ENCODE data around the gene EIF2B4. TPM values are rescaled to one million over a fixed set of nuclear protein-coding genes. Genes with fewer than 3 reads are reported as not detected.
A peak's percentile ranks its signal among the peaks of the same experiment; 100 is the strongest.

Gene EIF2B4
- total RNA-seq, 2 donors from 2014 or later, result 46.9 to 51.8 TPM

DNA sequence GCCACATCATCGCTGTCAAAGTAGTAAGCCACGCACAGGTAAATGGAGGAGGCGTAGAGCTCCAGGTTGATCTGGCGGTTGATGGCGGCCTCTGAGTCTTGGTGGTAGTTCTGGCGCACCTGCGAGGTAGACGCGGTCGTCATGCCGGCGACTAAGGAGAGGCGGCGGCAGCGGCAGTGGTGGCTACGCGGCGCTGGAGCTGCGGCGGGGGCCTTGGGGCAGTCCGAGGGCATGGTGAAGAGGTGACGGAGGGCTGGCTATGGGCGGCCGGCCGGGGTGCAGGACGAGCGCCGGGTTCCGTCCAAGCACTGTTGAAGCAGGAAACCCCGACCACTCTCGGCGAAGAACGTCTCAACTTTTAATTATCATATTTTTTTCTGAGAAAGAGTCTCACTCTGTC, 23.1 kb upstream of the EIF2B4 start:
- Histone ChIP-seq H3K27ac (no peak overlapping the region), H3K4me3 (no peak overlapping the region), H3K4me1 (replicated peaks) (no peaks in the 10 kb centered on the region), H3K27me3 (replicated peaks; ENCODE audit: insufficient read depth) (no peaks in the 10 kb centered on the region), H3K9me3 (no peaks in the 10 kb centered on the region), H3K36me3 (no peaks in the 10 kb centered on the region)
- WGBS, result 97% methylated on average over 33 of the region's 33 CpGs
- TF ChIP-seq, protein P1, sequence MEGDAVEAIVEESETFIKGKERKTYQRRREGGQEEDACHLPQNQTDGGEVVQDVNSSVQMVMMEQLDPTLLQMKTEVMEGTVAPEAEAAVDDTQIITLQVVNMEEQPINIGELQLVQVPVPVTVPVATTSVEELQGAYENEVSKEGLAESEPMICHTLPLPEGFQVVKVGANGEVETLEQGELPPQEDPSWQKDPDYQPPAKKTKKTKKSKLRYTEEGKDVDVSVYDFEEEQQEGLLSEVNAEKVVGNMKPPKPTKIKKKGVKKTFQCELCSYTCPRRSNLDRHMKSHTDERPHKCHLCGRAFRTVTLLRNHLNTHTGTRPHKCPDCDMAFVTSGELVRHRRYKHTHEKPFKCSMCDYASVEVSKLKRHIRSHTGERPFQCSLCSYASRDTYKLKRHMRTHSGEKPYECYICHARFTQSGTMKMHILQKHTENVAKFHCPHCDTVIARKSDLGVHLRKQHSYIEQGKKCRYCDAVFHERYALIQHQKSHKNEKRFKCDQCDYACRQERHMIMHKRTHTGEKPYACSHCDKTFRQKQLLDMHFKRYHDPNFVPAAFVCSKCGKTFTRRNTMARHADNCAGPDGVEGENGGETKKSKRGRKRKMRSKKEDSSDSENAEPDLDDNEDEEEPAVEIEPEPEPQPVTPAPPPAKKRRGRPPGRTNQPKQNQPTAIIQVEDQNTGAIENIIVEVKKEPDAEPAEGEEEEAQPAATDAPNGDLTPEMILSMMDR (IDR thresholded peaks at IDR 0.05), result no peak
- TF ChIP-seq POLR2A (IDR thresholded peaks at IDR 0.05), result no peak
- no peak for TF ChIP-seq POLR2AphosphoS5 (IDR thresholded peaks at IDR 0.05)
- no peak for DNase-seq (ENCODE audit: low spot score)
- intact Hi-C loops (cut with DNase I), result no loop called here

DNA sequence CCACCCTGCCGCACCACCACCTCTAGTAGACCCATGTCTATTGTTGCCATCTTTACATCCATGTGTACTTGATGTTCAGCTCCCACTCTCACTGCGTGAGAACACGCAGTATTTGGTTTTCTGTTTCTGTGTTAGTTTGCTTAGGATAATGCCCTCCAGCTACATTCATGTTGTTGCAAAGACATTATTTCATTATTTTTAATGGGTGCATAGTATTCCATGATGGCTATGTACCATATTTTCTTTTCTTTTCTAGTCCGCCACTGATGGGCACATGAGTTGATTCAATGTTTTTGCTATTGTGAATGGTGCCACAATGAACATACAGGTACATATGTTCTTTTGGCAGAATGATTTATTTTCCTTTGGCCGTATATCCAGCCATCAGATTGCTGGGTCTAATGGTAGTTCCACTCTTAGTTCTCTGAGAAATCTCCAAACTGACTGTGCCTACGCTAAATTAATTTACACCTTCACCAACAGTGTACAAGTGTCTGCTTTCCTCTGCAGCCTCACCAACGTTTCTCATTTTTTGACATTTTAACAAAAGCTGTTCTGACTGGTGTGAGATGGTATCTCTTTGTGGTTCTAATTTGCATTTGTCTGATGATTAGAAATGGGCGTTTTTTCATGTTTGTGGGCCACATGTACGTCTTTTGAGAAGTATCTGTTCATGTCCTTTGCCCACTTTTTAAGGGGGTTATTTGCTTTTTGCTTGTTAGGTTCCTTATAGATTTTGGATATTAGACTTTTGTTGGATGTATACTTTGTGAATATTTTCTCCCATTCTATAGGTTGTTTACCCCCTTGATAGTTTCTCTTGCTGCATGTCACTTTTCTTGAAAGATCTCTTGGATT, 20.9 kb upstream of the EIF2B4 start:
- Histone ChIP-seq H3K4me1 (replicated peaks) (no peaks in the 10 kb centered on the region), H3K9me3 (no peaks in the 10 kb centered on the region), H3K4me3 (no peak overlapping the region), H3K36me3 (no peaks in the 10 kb centered on the region), H3K27ac (no peak overlapping the region), H3K27me3 (replicated peaks; ENCODE audit: insufficient read depth) (no peaks in the 10 kb centered on the region)
- intact Hi-C loops (cut with DNase I), result no loop called here
- 95% methylated on average over 9 of the region's 9 CpGs for WGBS
- no peak for TF ChIP-seq POLR2AphosphoS5 (IDR thresholded peaks at IDR 0.05)
- no peak for TF ChIP-seq POLR2A (IDR thresholded peaks at IDR 0.05)
- TF ChIP-seq, protein P1 (IDR thresholded peaks at IDR 0.05), result no peak
- DNase-seq (ENCODE audit: low spot score), result no peak

DNA sequence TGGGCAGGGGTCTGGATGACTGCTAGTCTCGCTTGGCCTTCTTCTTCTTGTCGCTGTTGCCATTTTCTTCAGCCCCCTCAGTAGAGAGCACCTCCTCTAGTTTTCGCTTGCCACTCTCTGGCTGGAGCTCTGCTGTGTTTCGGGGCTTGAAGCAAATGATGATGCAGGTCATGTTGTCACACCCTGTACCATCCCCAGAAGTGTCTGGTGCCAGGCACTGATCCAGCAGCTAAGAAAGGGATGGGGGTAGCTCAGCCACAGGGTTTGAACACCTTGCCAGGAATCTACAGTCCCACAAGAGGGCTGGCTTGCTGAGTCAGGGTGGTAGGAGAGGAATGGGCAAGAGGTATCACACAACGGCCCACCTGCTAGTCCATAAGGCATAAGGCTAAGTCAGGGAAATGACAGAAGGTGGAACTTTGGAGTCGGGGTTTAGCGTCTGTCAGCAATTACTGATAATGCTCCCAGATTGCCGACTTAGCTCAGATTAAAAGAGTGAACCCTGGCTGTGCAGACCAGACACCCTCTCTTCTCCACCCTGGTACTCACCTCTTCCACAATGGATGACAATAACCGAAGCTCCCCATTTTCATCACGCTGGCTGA, 11.5 kb upstream of the EIF2B4 start:
- TF ChIP-seq POLR2AphosphoS5 (IDR thresholded peaks at IDR 0.05) (no peak), POLR2A (IDR thresholded peaks at IDR 0.05) (no peak)
- TF ChIP-seq, protein P1 (IDR thresholded peaks at IDR 0.05), result no peak
- H3K4me3 ChIP-seq, result peak overlapping the region in 1 of 2 donors; percentile 95
- peaks cover 4 to 6% of the 10 kb centered on the region in 2 donors for H3K36me3 ChIP-seq
- no peaks in the 10 kb centered on the region for H3K27me3 ChIP-seq (replicated peaks; ENCODE audit: insufficient read depth)
- H3K4me1 ChIP-seq (replicated peaks), result peaks cover 5% of the 10 kb centered on the region
- WGBS, result 92% methylated on average over 10 of the region's 10 CpGs
- H3K27ac ChIP-seq, result peak overlapping the region; percentile 91
- intact Hi-C loops (cut with DNase I), result no loop called here
- no peak for DNase-seq (ENCODE audit: low spot score)
- H3K9me3 ChIP-seq, result no peaks in the 10 kb centered on the region

DNA sequence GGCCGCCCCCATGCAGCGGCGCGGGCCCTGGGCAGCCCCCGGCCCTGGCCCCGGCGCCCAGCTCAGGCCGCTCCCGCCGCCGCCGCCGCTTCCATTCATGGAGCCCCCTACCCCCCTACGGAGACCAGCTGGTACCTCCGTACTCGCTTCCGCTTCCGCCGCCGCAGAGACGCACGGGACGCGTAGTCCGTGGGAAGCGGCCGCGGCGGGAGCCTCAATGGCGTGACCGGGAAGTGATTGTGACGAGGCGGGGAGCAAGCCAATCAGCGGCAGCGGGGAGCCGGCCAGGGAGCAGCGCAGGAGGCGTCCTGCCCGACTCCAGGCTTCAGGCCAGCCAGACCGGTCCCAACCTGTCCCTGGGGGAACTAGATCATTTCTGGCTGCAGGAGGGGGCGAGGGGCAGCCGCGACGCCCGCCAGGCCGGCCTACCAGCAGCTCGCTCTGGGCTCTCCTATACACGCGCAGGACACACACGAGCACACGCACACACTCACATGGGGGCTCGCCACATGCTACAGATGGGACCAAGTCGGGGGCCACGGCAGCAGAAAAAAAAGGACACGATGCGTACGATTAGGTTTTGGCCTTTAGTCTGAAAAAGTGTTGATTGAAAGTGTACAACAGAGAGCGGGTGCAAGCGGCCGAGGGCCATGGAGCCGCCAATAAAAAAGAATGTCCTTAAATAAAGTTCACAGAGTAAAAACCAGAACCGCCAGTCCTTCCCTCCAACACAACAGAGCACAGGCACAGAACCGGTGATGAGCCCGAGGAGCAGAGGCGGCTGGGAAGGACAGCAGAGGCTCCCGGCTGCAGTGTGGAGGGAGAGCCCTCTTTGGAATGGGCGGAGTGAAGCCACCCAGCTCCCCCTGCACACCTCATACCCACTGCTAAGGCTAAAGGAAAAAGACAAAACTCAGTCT, 10.7 kb upstream of the EIF2B4 start, which contains the start of gene ZNF513:
Gene ZNF513 (minus strand): TSS at position 109 of the 920 bp plus-strand sequence. CDS start 208 bp downstream, outside the sequence.
- Histone ChIP-seq H3K27ac (peak within 1 kb of the TSS; percentile 91), H3K36me3 (peaks cover 9% of the 10 kb centered on the region in 2 donors), H3K4me1 (replicated peaks) (peaks cover 5% of the 10 kb centered on the region), H3K27me3 (replicated peaks; ENCODE audit: insufficient read depth) (no peaks in the 10 kb centered on the region), H3K4me3 (peak within 1 kb of the TSS; percentile 74 to 95), H3K9me3 (no peaks in the 10 kb centered on the region)
- peak; percentile 98 for DNase-seq (ENCODE audit: low spot score)
- TF ChIP-seq POLR2AphosphoS5 (IDR thresholded peaks at IDR 0.05) (peak; percentile 99), POLR2A (IDR thresholded peaks at IDR 0.05) (peak; percentile 62)
- TF ChIP-seq, protein P1 (IDR thresholded peaks at IDR 0.05), result no peak
- 7% methylated on average over 62 of the region's 67 CpGs for WGBS
- intact Hi-C loops (cut with DNase I), result no loop called here
